EL (cell line): ENCODE data around the gene SEMA6A.

Source experiments
- DNase-seq: peaks from one replicate; pipeline ENCODE4 v3.0.0-alpha.2; 2016

Gene SEMA6A

DNA sequence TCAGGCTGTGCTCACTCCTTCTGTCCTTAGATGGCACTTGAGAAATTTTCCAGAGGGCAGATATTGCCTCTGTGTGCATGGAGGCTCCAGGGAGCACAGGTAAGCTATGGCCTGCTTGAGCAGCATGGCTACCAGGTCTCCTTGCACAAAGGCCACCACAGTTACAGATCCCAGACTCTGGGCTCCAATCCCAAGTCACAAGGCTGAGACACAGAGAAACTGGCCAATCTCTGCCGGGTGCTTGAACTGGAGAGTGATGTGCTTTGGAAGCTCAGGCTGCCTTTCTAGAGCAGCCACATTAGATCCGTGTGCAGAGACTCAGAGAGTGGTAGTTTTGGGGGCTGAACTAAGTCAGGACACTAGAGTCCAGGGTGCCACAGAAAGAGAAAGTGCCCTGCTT is 145.7 kb downstream of the SEMA6A start:
- no peak for DNase-seq

GRCh38 chr5:116428413-116428812 is 146.2 kb downstream of the SEMA6A start:
- no peak for DNase-seq

DNA sequence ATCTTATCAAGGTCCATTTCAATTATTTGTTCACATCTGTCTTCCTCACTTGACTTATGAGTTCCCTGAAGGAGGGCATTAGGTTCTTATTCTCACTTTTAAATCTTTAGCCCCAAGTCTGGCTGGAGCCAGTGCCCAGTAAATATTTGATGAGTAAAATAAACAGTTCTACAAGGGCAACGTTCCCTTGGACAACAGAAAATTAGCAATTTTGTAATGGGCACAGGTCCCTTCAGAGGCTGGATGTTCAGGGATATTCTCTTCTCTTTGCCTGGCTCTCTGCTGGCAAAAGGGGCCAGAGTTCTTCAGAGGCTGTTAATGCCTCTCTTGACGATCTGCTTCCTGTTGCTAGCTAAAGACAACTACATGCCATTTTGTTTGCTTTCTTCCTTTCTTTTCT is 149.7 kb downstream of the SEMA6A start:
- DNase-seq: no peak

DNA sequence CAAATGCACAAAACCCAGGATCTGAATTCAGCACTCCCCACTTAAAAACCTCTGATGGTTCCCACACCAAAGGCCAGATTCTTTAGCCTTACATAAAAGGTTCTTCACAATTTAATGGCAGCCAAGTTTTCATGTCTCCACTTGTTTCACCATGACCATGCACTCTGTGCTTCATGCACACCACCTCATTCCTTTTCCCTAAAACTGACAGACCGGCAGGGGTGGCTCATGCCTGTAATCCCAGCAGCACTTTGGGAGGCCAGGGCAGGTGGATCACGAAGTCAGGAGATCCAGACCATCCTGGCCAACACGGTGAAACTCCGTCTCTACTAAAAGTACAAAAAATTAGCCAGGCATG is 150.4 kb downstream of the SEMA6A start:
- no peak for DNase-seq

GRCh38 chr5:116423587-116424257 is 150.9 kb downstream of the SEMA6A start:
- DNase-seq: no peak

- no peak for DNase-seq
These were observed 151.5 kb downstream of the SEMA6A start for GRCh38 chr5:116423141-116423540.

- DNase-seq: no peak
These were observed 153.5 kb downstream of the SEMA6A start for GRCh38 chr5:116421080-116421629.

DNA sequence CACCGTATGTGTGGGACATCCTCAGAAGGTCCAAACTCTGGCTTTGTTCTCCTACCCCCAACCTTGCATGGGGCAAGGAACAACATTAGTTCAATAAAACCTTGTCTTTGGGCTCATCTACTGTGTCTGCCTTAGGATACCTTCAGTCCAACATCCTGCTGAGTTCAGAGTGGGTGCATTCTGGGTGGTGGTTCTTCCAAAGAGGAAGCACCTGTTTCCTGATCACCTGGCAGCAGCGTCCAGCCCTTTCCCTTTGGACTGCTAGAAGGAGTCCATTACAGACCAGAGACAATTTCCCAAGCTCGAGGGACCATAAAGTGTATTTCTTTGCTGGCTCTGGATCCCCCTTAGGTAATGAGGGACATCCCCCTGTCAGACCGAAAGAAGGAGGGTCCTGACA is 154.1 kb downstream of the SEMA6A start:
- no peak for DNase-seq

- DNase-seq: no peak
These were observed 155.4 kb downstream of the SEMA6A start for GRCh38 chr5:116419258-116419657.

- no peak for DNase-seq
These were observed 155.8 kb downstream of the SEMA6A start for GRCh38 chr5:116418774-116419173.

GRCh38 chr5:116418016-116418415 is 156.6 kb downstream of the SEMA6A start:
- DNase-seq: no peak

- DNase-seq: no peak
These were observed 158.6 kb downstream of the SEMA6A start for GRCh38 chr5:116415989-116416388.

DNA sequence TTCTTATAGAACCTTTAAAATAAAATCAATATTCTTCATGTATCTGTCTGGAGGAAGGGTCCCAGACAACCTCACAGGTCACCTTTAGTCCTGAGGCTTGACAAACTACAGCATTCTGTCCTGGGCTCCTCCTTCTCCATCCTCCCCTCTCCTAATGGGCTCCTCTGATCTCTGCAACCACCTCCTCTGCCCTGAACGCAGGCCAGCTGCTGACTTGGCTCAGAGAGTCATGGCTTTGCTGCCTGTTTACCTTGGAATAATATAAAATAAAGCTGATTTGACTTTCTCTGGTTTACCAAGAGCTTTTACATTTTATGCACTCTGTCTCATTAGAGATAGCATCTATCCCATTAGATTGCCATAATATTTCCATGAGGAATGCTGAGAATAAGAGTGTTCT is 159.4 kb downstream of the SEMA6A start:
- no peak for DNase-seq

DNA sequence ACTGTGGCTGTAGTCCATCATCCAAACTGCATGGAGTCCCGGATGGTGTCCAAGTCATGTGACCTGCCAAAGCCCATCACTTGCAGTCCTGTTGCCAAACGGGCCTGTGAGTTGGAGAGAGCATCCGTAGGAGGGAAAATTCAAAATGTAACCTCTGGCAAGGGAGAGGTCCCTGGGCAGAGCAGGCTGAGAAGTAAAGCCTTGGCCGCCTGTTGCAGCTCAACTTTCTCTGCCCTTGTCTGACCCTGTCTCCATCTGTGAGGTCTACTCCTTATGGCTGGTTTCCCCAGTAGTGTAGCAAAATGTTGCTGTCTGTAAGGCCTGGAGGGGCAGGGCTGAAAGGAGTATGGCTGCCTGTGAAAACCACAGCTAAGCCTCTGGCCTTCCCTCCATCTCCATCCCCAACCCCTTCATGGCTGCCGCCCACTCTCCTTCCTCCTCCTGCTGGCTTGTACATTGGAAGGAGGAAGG is 163.5 kb downstream of the SEMA6A start:
- no peak for DNase-seq

DNA sequence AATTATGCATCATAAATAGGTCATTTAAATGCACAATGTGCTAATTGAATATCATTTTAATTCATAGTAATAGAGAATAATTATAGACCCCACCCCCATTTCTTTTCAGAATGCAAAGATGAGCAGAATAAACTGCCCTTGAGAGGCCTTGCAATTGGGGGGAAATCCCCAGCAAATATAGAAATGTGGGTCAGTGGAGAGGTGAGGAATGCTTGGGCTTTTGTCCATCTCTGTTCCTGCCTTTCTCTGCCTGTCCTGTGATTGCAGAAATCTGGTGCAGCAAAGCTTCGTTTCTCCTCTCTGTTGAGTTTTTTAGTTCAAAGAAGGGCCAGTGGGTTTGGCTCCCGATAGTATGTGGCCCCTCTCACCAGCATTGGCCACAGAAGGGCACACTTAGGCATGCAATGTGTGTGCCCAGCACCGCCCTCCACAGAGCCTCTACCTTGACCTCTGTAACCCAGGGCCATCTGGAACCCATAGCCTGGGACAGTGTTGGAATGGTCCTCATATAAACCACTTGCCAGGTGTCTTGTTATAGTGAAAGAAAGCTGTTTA is 164.2 kb downstream of the SEMA6A start:
- DNase-seq: no peak

DNA sequence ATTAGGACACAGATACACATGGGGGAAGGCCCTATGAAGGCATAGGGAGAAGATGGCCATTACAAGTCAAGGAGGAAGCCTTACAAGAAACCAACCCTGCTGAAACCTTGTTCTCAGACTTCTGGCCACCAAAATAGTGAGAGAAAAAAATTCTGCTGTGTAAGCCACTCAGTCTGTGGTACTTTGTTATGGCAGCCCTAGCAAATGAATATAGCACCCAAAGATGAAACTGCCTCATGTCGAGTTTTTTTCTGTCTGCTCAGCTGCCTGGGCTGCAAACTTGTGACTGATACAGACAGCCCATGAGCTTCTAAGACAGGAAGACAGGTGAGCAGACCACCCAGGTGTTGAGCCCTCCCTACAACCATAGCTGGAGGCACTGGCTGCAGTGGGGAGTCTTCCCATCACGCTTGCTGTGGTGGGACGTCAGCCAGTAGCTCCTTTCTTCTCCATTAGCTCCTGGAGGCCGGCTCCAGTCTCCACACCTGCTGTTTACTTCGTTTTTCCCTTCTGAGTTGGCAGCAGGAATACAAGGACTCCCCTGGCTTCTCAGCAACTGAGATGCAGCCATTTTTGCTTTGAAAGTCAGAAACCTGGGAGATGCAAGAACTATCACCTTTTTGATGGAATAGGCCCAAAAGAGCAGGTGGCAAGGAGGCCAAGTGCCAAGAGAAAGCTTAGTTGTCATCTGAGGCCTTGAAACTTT is 164.9 kb downstream of the SEMA6A start:
- no peak for DNase-seq

- DNase-seq: no peak
These were observed 168.1 kb downstream of the SEMA6A start for GRCh38 chr5:116406306-116407041.

- DNase-seq: no peak
These were observed 169.8 kb downstream of the SEMA6A start for GRCh38 chr5:116404792-116405191.

DNA sequence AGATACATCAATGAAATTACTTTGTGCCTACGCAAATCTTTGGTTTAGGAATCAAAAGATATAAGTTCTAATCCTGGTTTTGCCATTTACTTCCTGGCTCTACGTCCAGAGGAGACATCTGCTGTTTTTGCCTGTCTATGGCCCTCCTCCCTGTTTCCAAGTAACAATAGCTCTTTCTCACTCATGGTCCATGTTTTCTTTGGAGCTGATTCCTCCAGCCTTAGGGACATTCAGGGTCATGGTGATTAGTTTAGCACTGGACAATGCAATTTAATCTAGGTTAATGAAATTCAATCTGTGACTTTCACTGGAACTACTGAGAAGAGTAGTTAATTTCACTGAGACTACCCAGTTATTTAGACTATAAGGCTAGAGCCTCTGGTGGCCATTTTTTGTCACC is 170.6 kb downstream of the SEMA6A start:
- no peak for DNase-seq

GRCh38 chr5:116402235-116402634 is 172.4 kb downstream of the SEMA6A start:
- no peak for DNase-seq

GRCh38 chr5:116401576-116401975 is 173.0 kb downstream of the SEMA6A start:
- no peak for DNase-seq

- no peak for DNase-seq
These were observed 178.0 kb downstream of the SEMA6A start for GRCh38 chr5:116396476-116397099.

DNA sequence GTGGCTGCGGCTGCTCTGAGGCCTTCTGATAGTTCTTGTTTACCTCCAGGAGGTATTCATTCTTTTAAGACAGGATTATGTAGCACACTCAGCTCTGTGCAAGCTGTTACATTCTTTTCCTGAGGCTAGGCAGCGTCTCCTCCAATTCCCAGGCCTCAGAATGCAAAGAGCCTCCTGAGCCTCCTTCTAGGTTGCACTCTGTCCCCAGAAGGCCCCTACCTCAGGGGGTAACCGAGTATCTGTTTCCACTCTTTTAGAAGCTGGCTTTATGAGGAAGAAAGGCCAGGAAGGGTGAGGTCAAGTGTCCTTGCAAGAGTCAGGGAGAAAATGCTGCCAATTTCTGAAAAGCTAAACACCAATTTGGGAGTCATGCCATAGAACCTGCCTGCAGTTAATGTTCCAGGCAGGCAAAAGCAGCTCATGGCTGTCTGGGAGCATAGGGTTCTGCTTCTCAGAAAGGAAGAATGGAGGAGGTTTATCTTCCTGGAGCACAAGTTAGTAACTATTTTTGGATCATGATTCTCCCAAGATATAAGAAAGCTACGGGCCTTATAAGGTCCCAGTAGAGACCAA is 178.9 kb downstream of the SEMA6A start:
- DNase-seq: no peak
